Stimulated activated CD4-positive, alpha-beta T cell treated with anti-CD3 and anti-CD28 coated beads, TNF-alpha, amount 100 ng/mL, for 4 hours (primary cell): Measurements from ENCODE around the gene SAMD8.
"Not testable (repeated sequence)": the region's sequence is repeated elsewhere in the genome, so short reads cannot be mapped to it uniquely, and the experiment has no call there.

ENCODE experiments used
- DNase-seq, 3 experiments: peaks; one replicate each; pipeline ENCODE4 v3.0.0-alpha.2; 2020; ENCODE audit warnings: low read depth in 3 of 3

SAMD8 gene

DNA sequence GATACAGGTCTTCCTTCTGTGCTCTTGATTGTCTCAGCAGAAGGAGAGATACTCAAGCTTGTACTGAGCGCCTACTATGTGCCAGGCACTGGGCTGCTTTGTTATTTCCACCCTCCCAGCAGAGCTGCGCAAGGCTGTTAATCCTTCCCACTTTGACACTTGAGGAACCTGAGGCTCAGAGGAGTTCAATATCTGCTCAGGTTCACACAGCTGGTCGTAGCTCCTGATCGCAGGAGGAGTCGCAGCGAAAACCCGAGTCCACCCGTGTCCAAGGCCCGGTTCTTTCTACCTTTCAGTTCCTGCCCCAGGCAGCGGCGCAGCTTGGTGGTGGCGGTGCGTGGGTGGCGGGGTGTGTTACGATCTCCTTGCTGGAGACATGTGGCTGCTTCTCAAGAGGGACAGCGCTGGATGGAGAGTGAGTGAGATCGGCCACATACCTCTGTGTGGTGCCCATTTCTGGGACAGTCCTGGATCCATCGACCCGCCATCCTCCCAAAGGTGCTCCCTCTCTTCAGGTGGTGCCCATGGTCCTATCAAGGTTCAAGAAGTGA is 26.5 kb upstream of the SAMD8 start:
- no peak for DNase-seq

DNA sequence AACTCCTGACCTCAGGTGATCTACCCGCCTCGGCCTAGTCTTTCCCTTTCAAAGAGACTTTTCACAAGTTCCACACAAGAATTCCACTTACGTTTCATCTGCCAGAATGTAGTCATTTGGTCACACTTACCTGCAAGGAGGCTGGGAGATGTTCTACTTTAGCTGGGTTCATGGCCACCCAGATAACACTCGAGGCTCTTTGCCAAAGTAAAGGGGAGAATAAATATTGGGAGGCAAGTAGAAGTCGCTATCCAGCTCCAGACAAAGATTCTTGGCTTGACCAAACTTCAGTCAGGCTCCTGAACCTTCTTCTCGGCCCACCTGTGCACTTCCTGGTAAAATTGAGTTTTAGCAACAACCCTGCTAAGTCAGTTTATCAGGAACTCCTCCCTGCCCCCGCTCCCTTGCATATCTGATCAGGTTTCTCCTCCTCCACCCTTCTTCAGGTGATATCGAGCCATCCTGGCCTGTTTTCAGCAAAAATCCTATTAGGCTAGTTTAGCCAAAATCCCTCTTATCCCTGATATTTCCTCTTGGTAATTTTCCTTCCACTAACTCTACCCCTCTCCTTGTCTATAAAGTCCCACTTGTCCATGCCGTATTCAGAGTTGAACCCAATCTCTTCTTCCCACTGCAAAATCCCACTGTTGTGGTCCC is 25.1 kb upstream of the SAMD8 start:
- DNase-seq, result no peak

DNA sequence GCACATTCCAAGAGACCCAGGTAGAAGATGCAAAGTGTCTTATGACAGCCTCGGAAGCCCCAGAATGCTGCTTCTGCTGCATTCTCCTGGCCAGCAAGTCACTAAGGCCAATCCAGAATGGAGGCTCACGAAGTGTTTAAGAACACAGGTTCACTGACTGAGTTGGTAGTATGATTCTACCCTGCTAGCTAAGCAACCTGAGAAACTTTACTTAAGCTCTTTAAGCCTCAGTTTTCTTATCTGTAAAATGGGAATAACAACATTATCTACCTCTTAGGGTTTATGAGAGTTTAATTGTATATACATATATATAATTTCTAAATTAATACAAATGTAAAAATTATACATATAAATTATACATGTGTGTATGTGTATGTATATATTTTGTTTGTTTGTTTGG is 22.8 kb upstream of the SAMD8 start:
- DNase-seq, result no peak

DNA sequence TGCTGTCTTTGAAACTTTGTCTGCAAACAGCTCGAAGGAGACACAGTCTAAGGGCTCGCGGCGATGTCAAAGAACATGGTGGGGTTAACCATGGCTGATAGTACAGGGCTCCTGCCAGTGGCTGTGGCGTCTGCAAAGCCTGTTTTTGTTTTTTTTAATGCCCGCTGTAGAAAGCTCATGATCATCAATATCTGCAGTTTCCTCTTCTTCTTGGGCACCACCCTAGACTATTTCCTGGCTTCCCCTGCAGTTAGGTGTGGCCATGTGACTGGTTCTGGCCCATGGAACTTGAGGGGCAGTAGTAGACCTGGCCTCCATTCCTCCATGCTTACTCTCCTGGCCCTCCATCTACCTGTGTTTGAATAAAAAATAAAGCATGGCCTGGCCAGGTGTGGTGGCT is 21.8 kb upstream of the SAMD8 start:
- no peak for DNase-seq

DNA sequence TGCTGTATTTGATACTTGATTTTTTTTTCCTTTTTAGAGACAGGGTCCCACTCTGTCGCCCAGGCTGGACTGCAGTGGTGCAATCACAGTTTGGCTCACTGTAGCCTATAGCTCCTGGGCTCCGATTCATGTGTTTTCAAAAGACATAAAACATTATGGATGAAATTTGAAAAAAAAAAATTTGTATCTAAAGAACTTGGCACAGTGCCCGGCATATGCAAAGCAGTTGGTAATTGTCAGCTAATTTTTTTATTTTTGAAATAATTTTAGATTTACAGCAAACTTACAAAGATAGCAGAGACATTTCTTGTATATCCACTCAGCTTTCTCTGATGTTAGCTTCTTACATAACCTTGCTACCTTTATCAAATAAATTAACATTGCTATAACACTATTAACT is 20.3 kb upstream of the SAMD8 start:
- DNase-seq, result no peak

DNA sequence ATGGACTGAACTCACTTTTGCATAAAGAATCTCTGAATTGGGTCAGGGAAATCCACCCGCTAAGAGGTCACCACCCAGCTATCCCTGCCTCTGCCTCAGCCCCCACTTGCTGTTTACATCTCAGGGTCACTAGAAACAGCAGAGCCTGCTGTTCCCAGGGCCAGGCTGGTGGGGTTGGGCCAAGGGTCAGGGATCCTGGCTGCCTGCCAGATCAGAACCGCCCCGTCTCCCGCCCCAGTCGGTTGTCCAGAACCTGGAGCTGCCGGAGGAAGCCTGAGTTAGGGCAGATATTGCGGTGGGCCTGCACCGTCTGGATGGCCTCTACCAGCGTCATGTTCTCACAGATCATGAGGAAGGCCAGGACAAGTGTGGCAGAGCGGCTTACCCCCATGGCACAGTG is 17.0 kb upstream of the SAMD8 start:
- no peak for DNase-seq

DNA sequence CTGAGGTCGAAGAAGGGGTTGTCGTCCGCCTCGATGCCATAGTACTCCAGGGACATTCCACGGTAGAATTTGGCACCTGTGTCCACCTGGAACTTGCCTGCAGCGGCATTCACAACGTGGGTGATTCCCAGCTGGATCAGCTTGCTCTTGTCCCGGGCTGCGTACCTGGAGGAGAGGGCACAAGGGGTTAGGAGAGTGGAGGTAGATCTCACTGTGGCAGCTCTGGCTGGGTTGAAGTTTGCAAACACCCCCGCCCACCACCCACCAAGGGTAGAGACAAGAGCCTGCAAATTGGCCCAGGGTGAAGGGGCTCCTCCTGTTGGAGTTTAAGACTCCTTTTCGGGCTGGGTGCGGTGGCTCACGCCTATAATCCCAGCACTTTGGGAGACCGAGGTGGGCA is 15.8 kb upstream of the SAMD8 start:
- no peak for DNase-seq

DNA sequence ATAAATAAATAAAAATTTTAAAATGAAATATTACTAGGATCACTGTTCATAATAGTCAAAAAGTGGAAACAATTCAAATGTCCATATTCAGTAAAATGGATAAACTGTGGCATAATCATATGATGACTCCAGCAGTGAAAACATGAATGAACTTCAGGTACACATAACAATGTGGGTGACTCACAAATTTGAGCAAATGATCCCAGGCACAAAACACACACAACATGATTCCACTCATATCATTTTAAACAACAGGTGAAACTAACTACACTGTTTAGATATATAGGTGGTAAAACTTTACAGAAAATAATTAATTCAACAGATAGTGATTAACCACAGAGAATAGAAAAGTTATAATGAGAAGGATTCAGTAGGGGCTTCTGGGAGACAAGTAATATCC is 14.7 kb upstream of the SAMD8 start:
- no peak for DNase-seq

DNA sequence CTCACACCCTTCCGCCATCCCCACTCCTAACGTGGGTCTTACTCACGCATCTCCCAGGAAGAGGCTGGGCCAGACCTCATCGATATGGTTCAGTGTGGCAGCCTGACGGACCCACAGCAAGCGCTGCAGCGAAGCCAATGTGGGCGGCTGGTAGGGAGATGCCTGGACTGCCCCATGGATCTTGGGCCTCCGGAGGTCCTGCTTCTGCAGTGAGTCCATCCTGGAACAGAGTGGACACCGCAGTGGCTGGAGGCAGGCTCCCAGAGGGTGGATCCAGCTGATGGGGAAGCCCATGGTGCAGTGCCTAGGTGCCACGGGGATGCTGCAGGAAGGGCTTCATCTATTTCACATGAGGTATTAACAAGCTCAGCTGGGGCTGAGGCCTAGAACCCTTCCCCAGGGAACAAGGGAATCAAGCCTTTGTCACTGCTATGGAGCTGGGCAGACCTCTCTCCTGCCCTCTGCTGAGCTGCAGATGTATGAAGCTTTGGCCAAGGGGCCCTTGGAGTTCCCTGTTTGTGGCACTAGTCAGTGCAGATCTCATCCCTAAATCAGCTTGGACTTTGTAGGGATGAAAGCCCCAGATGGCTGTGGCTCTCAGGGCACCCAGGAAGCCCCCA is 13.7 kb upstream of the SAMD8 start:
- no peak for DNase-seq

DNA sequence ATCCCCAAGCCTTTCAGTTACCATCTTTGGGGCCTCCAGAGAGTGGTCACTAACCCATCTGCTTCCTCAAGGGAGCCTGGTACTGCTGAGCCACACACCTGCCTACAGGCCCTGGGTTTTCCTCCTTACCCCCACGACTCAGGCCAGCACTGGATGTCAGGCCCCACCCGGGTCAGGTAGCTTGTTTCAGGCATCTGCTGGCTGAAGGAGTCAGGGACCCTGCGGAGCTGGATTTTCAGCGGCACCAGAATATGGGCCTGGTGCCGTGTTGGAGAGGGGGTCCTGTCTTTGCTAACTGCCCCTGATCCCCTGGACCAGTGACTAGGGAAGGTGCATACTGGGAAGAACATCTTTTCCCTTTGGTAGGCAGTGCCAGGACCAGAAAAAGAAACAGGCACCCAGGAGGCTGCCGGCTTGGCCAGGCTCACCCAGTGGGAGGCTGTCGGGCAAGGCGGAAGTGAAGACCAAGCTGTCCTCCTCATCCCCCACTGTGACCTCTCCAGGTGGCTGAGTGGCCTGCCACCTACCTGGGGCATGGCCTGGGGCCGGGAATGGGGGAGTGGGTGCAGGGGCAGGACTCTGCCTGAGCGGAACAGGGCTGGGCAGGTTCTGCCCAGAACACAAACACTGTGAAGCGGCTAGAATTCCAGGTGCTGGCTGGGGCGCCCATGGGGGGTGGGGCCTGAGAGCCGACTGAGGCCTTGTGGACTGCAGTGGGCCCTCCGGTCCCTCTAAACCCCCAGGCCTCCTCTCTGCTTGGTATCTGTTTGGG is 12.4 kb upstream of the SAMD8 start:
- DNase-seq, result no peak

DNA sequence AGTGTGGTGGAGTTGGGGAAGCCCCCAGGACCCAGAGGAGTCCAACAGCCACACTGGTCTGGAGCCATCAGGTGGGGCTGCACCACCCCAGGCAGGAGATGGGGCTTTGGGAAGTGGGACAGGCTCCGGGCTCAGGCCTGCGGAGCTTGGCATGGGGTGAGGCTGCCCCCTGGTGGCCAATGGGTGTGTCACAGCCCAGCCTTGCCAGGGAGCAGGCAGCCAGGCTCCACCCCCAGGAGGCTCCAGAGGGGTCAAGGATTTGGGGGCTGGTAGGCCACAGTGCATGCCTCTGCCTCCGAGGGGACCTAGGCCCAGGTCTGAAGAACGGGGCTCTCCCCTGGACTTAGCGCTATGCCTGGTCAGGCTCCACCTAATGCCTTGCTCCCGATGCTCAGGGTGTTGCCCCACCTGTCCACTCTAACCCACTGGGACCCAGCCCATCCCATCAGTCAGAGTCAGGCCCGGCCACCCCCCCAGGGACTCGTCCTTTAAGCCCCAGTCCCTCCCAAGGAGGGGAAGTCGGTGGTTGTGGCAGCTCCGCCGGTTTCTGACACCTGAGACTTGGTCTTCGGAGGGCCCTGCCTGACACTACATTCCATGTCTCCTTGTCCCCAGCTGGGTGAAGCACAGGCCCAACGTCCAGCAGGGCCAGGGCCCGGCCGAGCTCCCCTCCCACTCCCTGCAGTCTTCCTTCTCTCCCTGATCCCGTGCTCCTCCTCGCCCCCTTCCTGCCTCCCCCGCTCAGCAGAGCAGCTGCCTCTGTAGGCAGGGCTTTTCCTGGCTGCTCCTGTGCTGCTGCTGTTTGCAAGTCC is 11.3 kb upstream of the SAMD8 start:
- DNase-seq, result peak; percentile 63 to 80 (median 65)

DNA sequence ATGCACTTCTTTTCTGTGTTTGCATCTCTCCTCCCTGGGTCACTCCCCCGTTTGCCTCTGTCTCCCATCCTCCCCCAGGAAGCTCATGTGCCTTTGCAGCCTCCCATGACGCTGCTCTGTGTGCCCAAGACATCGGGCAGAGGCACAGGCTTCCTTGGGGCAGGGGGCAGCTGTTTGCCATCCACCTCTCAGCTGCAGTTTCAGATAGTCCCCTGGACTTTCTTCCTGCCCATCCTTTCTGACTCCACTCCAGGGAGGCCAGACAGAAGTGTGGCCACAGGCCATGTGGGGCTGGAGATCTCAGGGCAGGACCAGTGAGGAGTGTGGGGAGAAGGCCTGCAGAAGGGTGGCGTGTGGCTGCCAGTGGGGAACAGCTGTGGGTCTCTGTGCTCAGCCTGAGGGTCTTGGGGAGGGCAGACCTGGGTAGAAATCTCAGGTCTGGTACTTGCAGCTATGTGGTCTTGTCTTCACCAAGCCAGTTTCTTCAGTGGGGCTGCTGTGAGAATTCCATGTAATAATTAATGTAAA is 10.6 kb upstream of the SAMD8 start:
- DNase-seq, result no peak

DNA sequence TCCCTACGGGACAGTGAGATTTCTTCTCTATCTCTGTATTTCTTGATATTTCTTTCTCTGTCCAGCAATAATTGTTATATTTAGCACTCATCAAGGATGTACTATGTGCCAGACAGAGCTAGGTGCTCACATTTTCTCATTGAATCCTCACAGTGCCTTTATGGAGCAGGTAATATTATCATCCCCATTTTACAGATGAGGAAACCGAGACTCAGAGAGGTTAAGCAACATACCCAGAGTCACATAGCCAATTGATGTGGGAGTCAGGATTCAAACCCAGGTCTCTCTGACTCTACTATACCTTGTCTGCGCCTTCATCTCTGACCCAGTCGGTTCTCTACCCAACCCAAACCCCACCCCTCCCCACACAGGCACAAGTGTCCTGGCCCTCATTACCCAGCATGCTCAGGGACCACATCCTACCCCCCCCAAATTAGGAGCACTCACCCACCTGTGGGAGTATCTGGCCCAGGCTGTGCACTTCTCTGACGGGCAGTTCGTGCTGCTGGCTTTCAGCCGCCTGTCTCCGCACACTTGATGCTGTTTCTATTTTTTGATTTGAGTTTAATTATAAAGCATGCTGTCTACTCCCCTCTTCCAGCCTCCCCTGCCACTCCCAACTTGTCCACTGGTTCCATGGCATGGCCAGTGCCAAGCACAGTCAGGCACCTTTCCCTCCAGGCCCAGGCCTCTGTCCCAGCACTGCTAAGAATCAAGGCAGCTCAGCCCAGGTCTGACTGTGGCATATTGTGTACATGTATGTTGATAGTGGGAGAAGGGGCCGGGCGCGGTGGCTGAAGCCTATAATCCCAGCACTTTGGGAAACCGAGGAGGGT is 9.8 kb upstream of the SAMD8 start:
- DNase-seq, result no peak

DNA sequence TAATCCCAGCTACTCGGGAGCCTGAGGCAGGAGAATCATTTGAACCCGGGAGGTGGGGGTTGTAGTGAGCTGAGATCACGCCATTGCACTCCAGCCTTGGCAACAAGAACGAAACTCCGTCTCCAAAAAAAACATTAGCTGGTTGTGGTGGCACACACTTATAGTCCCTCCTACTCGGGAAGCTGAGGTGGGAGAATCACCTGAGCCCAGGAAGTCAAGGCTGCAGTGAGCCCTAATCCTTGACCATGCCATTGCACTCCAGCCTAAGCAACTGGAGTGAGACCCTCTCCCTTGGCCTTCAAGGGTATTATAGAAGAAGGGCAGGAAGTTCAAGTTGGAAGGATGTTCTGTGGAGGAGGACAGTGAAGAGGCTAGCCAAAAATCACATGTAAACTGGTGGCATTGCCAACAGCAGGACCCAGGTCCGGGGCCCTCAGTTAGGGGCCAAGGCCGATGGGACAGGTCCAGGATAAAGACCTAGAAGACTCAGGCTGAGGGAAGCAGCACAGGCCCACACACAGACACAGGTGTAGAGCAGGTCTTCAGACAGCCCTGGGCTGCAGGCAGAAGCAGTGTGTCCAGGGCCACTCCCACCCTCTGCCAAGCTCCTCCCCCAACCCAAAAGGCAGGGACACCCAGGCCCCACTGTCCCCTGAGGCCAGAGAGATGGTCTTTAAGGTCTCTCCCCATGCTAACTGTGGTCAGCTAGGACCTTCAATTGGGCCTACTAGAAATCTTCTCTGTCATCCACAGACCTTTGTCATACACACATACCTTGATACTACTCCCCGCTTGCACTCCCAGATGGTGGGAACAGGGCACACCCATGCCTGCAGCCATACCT is 8.4 kb upstream of the SAMD8 start:
- no peak for DNase-seq

DNA sequence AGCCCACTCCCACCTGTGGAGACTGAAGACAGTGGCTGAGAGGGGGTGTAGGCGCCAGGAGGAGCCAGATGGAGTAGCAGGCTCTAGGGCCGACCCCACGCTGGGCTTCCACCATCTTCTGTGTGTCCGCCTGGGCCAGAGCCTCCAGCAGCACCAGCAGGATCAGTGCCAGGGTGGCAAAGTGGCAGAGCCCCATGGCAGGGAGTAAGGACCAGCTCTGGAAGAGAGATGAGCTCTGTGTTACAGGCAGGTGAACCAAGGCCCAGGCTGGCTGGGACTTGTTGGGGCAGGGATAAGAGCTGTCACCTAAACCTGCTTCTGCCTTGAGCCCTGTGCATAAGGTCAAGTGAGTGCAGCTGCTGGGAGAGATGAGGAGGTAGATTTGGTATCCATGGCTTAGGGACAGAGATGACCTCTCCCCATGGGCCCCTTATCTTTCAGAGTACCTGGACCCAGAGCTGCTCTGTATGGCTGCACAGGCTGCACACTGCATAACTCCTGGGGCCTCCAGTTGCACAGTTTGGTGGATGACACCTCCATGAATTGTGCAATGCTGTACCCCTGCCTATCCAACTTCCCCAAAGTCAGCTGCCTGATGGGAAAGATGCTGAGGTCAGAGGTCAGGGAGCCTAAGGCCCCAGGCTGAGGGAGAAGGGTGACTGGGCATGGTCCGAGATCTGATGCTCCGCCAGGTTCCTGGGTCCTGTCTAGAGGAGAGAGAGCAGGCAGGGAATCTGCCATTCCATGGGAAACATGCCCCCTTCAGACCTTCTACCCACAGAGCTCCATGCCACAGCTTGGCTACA is 7.4 kb upstream of the SAMD8 start:
- DNase-seq, result no peak

DNA sequence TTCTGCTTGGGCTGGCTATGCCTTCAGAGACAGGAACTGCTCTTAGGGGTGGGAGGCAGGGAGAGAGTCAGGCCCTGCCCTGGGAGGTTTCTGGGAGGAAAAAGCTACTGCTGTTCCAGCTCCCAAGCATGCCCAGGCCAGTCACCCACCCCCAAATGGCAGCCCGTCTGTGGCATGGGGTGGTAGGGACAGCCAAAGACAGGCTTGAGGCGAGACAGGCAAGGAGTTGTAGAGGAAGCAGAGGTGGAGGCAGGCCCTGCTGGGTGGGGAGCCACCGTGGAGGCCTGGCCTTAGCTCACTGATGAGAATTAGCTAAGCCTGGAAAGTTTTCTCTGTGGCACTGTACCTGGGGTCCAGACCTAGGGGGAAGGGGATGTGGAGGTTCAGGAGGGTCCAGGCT is 6.6 kb upstream of the SAMD8 start:
- DNase-seq, result no peak

DNA sequence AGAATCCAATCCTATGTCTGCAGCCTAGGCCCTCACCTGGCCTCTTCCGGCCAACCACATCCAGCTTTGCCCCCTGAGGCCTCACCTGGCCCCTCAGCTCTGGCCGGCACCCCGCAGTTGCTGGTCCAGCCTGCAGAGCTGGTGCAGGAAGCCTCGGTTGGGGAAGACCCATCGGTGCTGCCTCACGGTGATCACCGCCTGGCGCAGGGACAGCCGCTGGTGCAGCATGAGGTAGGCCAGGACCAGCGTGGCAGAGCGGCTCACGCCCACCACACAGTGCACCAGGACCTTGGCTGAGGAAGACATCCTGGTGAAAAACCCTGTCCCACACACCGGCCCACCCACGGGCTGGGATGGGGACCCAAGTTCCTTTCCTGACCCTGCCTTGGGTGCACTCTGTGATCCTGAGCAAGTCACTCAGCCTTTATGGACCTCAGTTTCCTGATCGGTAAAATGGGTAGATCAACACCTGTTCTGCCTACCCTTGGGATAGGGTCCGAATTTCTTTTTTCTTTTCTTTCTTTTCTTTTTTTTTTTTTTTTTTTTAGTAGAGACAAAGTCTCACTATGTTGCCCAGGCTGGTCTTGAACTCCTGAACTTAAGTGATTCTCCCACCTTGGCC is 5.8 kb upstream of the SAMD8 start:
- no peak for DNase-seq

DNA sequence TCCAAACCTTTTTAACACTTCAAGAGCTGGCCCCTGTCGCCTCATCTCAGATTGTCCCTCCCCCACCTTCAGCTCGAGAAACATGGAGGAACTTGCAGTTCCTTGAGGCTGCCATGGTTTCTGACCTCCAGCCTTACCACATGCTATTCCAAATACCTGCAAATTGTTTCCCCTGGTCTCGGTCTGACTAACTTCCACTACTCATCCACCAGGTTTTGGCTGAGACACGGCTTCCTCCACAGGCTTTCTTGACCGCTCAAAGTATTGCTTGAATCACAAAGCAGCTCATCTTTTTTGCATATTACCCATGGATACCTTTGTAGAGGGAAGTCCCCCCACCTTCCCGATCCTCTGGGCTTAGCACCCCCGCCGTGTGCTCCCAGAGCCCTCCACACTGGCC is 5.2 kb upstream of the SAMD8 start:
- DNase-seq, result no peak

DNA sequence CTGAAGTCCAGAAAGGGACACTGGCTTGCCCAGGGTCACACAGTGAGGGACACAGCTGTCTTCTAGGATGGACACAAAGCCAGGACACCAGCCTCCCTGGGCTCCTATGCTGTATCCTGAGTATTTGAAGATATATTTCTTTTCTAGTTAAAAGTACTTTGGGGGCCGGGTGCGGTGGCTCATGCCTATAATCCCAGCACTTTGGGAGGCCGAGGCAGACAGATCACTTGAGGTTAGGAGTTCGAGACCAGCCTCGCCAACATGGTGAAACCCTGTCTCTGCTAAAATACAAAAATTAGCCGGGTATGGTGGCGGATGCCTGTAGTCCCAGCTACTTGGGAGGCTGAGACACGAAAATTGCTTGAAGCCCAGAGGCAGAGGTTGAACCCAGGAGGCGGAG is 4.6 kb upstream of the SAMD8 start:
- DNase-seq, result not testable (repeated sequence)
